HG02763 (cell line): ENCODE results near the gene CLDN7.

Experiments
- ATAC-seq: cut with Tn5 transposase; IDR thresholded peaks from one replicate; pipeline ENCODE4 v1.9.1; 2021; ENCODE audit warnings: mild to moderate bottlenecking, moderate library complexity; ENCODE audit not compliant: unreplicated experiment

Gene CLDN7, protein sequence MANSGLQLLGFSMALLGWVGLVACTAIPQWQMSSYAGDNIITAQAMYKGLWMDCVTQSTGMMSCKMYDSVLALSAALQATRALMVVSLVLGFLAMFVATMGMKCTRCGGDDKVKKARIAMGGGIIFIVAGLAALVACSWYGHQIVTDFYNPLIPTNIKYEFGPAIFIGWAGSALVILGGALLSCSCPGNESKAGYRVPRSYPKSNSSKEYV

DNA sequence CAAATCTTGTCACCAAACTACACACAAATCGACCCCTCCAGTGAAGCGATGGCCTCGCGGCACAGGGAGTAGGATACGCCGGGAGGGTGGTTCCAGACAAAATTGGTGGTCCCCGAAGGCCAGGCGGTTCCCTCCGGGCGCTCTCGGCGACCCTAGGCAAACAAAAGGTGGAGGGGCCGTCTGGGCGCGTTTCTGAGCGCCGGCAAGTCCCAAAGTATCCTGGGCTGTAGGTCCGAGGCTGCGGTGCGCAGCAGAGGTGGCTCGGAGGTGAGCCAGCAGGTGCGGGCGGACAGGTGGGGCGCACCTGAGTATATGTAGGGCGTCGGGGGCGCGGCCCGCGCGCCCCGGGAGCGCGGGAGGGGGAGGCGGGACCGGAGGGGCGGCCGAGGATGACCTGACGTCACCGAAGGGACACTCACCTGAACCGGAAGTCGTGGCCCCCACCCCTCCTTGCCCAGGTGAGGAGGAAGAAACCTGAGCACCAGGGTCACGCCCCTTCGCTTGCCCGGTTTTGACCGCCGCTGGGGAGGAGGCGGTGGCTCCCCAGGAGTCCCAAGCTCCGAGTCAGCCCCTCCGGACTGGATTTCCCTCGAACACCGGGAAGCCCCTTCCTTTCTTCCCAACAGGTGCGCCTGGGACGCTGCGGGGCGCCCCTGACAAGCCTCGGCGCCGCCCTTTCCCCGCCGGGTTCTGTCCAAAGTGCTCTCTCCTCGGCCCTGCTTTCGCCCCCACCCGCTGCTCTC lies at the start of gene CLDN7:
Gene CLDN7, minus strand, starts transcription at position 287 of the 743 bp plus-strand sequence. CDS start 435 bp downstream, outside the sequence.
- no peak for ATAC-seq

DNA sequence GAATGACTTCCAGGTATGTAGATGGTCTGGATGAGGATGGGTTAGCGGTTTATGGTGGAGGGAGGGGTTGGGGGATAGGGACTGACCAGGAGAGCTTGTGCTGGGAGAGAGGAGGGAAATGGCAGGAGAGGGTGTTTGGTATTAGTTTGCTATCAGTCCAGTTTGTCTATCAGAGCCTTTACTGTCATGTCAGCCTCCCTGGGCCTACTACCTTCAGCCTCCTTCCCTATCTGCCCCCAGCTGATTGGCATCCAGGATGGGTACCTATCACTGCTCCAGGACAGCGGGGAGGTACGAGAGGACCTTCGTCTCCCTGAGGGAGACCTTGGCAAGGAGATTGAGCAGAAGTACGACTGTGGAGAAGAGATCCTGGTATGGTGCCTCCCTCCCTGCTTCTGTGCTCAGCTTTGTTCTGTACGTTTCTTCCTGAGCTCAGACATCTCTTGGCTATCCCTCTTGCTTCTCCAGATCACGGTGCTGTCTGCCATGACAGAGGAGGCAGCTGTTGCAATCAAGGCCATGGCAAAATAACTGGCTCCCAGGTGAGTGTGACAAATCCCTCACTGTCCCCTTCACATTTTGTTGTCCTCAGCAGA lies 48.9 kb upstream of the CLDN7 start:
- ATAC-seq: no peak

DNA sequence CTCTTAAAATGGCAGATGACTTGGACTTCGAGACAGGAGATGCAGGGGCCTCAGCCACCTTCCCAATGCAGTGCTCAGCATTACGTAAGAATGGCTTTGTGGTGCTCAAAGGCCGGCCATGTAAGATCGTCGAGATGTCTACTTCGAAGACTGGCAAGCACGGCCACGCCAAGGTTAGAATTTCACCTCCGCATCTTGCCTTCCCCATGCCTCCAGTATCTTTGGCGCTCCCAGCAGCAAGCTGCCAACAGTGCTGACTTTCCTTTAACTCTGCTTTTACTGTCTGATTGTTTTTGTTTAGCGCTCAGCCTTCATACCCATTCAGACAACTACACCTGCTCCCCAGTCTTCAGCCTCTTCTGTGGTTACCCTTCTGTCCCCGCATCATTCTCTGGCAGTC lies 47.4 kb upstream of the CLDN7 start:
- ATAC-seq: no peak

DNA sequence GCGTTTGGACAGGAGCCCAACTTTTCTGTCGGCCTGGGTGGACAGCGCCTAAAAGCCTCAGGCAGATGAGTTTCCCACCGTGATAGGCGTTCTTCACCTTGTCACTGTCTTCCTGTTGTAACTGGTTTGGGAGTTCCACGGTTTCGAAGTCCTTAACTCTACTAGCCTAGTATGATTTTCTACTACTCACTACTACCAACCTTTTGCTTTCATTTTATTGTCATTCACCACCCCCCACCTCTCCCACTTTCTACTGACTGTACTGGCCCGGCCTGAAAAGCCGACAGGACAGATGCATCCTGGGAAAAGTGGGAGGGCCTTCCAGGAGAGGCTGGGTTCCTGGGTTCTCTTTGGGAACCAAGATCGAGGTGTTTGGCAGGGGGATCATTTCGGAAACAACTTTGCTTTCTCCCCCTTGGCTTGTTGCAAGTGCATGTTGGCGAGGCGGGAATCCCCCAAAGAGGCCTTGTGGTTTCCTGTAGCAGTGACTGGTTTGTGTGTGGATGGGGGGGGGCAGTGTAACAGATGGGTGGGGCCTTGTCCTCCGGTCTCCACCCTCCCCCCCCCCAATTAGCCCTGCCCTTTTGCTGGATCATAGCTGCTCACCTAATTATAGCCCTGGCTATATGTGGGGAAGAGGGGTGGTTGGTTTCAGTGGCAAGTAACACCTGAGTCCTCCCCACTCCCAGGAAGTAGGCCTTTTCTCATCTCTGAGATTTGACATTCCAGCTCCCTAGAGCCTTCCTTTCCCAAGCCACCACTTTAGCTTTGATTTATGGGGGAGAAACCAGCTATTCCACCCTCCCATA lies 46.6 kb upstream of the CLDN7 start:
- ATAC-seq: no peak

DNA sequence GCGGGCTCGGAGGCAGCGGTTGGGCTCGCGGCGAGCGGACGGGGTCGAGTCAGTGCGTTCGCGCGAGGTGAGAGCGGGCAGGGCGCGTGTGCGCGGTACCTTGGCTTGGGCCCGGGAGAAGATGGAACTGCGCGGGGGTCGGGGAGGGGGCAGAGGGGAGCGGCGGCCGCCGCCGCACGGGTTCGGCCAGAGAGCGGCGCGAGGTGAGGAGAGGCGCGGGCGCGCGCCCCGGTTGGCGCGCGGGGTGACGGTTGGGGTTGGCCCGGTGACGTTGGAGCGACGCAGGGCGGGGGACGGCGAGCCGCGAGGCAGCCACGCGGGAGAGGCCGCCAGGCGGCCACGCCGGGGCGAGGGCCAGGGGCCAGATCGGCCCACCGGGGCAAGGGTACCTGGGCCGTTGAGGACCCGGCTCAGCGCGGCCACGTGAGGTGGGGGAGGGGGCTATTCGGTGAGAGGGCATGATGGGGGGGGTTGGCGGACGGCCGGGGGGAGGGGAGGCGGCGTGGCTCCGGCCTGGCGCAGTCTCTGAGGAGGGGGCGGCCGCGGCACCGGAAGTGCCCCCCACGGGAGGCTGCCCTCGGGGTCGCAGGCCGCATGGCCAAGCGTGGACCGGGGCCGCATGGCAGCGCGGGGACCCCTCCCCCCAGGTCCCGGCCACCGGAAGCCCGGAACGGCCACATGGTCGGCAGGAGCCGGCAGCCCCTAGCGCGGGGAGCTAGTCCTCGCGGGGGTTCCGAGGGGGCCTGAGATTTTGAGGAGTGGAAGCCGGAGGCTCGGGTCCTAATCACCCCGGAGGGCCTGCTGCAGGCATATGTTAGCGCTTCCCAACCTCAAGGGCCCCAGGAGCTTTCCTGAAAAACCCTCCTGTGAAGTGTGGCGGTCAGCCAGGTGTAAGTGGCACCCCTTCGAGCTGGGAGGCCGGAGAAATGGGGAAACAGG lies 45.7 kb upstream of the CLDN7 start:
- ATAC-seq: peak; percentile 1

DNA sequence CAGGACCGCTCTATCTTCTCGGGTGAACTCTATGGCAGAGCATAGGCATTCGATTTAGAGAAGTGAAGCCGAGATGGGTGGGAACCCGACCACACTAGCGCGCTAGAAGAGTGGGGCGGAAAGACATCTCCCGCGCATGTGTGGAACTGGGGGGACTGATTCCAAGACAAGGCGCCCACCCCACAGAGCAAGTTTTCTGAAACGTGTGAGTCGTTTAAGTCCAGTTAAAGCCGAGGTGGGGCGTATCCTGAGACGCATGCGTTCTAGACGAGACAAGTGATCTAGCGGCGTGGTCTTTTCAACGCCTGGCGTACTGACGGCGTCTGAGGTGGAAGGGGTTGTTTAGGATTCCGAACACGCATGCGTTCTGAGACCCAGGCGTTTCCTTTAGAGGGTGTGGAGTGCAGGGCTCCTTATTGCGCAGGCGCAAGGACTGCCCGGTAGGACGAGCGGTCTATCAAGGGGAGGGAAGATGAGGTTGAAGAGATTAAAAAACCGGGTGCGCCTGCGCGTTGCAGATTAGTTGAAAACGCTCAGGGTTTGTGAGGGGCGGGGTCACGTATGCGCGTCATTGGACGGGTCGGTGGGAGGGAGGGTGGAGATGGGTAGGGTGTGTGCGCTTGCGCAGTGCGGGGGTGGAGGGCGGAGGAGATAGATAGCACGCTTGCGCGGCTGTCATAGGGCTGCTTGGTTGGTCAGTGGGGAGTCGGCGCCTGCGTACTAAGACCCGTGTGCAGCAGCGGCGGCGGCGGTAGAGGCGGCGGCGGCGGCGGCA lies 44.8 kb upstream of the CLDN7 start, which contains the start of gene EIF5A:
Gene EIF5A, plus strand, starts transcription at position 718 of the 775 bp plus-strand sequence. CDS start 2,008 bp downstream, outside the sequence.
- peak; percentile 71 for ATAC-seq

DNA sequence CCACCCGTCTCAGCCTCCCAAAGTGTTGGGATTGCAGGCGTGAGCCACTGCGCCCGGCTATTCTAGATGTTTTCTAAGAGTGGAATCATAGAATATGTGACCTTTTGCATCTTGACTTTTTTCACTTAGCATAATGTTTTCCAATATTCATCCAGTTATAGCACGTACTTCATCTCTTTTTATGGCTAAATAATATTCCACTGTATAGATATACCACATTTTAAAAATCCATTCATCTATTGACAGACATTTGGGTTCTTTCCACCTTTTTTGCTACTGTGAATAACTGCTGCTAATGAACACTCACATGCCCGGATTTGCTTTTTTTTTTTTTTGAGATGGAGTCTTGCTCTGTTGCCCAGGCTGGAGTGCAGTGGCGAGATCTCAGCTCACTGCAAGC lies 41.9 kb upstream of the CLDN7 start:
- ATAC-seq: no peak

DNA sequence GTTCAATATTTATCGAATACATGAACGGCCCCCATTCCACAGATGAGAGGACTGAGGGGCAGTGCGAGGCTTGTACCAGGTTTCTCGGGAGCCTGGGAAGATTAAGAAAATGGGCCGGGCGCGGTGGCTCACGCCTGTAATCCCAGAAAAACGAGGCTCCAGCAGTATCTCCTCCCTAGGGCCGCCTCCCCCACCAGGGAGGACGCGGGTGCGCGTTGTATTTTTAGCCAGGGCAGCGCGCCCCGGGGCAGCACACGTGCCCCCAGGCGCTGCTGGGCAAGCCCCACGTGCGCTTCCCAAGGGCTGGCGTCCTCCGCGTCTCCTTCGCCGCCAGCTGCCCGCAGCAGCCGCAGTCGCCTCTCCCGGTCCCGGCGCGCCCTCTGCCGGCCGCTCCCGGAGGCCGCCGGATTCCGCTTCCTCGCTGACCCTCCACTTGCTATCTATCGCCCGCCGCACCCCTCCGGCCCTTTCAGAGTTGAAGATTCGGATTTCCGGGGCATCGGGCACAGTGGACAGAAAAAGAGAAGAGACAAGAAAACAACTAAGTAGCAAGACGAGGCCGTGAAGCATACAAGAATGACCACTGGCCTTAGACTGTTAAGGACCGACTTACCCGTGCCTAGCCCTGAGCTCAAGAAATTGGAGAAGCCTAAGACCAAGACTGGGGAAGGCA lies 34.0 kb upstream of the CLDN7 start:
- ATAC-seq: no peak

DNA sequence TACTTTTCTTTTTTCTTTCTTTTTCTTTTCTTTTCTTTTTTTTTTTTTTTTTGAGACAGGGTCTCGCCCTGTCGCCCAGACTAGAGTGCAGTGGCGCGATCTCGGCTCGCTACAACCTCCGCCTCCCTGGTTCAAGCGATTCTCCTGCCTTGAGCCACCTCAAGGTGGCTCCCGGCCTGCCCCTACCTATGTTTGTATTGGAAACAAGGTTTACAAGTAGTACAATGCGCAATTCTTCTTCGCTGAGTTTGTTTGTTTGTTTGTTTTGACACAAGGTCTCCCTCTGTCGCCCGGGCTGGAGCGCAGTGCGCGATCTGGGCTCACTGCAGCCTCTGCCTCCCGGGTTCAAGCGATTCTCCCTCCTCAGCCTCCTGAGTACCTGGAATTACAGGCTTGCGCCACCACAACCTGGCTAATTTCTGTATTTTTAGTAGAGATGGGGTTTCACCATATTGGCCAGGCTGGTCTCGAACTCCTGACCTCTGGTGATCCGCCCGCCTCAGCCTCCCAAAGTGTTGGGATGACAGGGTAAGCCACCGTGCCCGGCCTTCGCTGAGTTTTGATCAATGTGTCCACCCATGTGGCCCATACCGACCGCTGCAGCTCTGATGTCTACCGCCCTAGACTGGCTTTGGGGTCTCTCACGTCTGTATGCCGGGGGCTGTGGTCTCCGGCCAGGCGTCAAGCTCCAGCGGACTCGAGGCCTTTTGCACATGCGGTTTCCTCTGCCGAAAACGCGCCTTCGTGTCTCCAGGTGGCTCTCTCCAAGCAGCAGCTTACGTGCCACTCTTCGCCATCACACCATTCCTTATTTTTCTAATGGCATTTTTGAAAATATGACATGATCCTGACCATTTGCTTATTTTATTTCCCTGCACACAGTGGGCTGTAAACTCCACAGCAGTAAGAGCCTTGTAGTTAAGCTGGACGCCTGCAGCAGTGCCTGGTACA lies 33.2 kb upstream of the CLDN7 start:
- no peak for ATAC-seq

DNA sequence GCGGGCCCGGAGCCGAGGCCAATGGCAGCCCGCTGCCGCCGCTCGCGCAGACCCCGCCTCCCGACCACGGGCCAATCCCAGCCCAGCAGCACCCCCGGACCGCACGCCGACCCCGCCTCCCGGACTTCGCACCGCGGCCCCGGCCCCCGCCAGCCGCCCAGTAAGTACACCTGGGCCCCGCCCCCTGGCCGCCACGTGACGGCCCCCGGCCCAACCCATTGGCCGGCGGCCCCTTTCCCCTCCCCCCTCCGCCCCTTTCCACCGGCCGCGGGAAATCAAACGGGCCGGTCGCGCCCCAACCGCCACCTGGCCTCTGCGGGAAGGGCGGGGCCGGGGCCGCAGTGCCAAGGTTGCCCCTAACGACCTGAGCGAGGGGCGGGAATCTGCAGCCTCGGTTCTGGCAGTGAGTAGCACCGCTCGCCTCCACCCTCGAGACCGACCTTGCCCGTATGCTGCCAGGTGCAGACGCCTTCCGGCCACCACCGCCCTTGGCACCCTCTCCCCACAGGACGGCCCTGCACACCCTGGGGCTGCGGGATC lies 32.4 kb upstream of the CLDN7 start, which contains the start of gene YBX2:
Gene YBX2, minus strand, starts transcription at position 26 of the 540 bp plus-strand sequence. CDS start 139 bp downstream, outside the sequence.
- peak; percentile 49 for ATAC-seq

DNA sequence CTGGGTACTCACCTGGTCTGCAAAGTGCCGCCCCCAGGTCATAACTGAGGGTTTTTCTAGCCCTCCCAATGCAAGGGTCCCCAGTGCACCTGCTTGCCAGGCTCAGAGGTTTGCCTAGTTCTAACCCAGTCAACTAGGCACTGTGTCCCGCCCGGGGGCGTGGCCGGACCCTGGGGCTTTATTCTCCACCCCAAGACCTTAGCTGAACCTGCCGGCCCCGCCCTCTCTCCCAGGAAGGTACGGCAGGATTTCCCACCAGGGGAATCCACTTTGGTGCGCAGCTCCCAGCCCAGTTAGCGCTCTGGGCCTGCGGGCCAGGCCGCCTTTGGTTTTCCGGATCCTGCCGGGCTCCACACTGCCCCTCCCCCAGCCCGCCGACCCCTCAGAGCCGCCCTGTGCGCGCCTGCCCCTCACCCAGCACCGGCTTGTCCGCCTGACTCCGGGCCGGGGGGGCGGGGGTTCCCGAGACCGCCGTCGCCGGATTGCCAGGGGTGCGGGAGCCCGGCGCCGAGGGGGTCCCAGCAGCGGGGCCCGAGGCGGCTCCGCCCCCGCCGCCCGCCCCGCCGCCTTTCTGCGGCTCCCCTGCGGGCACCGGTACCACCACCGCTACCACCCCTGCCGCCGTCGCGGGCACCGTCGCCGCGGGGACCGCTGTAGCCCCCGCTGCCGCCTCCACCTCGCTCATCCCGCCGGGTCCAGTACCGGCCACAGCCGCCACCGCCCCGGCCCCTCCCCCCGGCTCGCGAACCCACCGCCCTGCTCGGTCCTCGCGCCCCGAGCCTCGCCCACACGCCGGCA lies 31.7 kb upstream of the CLDN7 start:
- ATAC-seq: no peak

DNA sequence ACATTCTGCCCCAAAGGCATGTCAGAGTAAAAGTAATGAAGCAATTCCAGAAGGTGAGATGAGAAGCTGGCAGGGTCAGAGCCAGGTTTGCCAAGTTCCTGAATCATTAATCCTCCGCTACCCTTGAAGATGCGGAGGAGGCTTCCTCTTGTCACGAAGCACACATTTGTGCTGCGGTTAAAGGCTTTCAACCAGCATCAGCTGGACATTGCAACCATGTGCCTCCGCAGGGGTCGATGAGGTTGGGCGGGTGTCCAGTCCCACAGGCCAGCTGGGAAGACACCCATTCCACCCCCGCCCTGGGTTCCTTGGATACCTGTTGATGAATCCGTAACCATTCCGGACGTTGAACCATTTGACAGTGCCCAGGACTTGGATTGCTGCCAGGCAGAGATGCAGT lies 30.9 kb upstream of the CLDN7 start:
- no peak for ATAC-seq

DNA sequence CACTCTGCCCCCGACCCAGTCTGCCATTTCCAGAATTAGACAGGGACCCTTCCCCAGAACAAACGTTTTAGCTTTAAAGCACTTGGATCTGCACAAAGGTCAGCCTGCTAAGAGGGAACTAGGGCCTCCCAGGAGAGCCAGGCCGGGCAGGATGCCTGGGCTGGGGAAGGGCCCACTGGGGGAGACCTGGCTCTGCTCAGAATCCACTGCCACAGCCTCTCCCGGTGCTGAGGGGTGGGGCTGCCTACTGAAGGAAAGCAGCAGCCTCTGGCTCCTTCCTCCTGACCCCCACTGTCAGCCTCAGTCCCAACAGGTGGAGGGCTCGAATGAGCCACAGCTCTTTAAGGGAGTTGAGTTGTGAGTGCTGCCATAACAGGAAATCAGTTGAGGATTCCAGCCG lies 30.5 kb upstream of the CLDN7 start:
- no peak for ATAC-seq

DNA sequence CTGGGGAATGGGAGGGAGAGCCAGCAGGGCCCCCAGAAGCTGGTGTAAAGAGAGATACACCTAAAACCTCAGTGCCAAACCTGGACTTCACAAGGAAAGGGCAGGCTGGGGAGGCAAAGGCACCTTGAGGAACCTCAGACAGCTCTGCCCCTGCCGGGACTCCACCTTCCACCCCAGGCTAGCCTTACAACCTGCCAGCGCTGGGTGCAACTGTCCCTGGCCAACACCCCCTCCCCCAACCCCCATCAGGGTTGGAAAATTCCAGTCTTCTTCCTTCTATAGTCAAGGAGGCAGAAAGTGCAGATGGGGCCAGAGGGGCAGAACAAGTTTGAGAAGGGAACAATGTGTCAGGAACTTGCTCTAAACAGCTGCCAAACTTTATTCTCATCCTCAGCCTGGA lies 29.9 kb upstream of the CLDN7 start:
- no peak for ATAC-seq

DNA sequence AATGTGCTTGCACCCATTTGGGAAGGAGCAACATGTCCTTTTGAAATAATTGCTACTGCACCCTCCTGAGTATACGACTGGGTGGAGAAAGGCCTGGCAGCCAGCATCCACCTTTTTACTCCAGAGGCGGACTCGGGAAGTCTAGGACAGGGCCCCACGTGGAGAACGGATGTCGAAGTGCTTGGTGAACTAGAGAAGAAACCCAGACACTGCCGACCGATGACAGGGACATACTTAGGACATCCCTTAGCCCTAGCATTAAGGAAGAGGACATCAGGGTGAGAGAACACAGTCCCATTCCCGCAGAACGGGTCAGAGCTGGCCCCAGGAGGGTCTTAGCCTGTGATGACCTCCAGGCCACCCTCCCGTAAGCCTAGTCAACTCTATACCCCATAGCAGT lies 28.4 kb upstream of the CLDN7 start:
- ATAC-seq: no peak

DNA sequence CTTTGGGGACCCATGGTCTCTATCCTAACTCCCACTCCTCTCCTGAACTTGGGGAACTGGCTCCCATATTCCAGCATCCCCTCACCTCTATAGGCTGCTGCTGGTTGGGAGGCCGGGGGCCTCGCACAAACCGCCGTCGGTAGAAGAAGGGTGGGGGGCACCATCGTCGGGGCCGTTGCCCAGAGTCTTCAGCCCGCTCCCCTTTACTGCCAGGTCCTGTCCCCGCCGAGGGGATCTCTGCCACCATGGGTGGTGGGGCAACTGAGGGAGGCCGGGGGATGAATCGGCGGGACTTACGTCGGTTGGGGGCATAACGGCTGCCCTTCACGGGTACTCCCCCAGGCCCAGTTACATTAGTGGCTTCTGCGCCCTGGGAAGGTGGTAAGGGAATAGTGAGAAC lies 27.9 kb upstream of the CLDN7 start:
- no peak for ATAC-seq
